K562 (cell line): ENCODE measurements around the gene PLEKHN1. TPM values are rescaled to one million over a fixed set of nuclear protein-coding genes. Genes with fewer than 3 reads are reported as not detected.
A peak's percentile ranks its signal among the peaks of the same experiment; 100 is the strongest.

Experiments used
- AFF1 ChIP-seq, 2 experiments: fragments of 450-650 bp; IDR thresholded peaks; 2 replicates each; pipeline ENCODE4 v1.6.1; 2018; ENCODE audit warnings: mild to moderate bottlenecking in 2 of 2, low read depth in 1 of 2; ENCODE audit not compliant: partially characterized antibody in 2 of 2
- CXXC5 ChIP-seq: fragments of 250-450 bp; sonication (Bioruptor Pico); IDR thresholded peaks from 2 replicates; pipeline ENCODE4 v1.8.0; 2022; ENCODE audit warnings: inconsistent platforms, mild to moderate bottlenecking, moderate library complexity
- E2F6 ChIP-seq, 2 experiments: IDR thresholded peaks; 2 replicates each; pipeline ENCODE4 v1.6.1; 2011; ENCODE audit warnings: borderline replicate concordance in 1 of 2, control low read depth in 1 of 2, low read depth in 1 of 2, low read length in 1 of 2, mild to moderate bottlenecking in 1 of 2, mixed read lengths in 1 of 2, moderate library complexity in 1 of 2; ENCODE audit not compliant: insufficient read depth in 1 of 2, insufficient read length in 1 of 2, poor library complexity in 1 of 2, severe bottlenecking in 1 of 2; ENCODE audit errors: extremely low read depth in 1 of 2
- EGR1 ChIP-seq: fragments of 450-650 bp; conservative IDR thresholded peaks from 2 replicates; pipeline ENCODE4 v1.6.1; 2017; ENCODE audit warnings: mild to moderate bottlenecking
- ETV1 ChIP-seq: fragments of 450-650 bp; conservative IDR thresholded peaks from 2 replicates; pipeline ENCODE4 v1.6.1; 2016; ENCODE audit warnings: missing genetic modification characterization, control low read depth, low read depth, missing compliant biosample characterization
- MAX ChIP-seq: sonication (generic); formaldehyde crosslinking; IDR thresholded peaks from 2 replicates; pipeline ENCODE4 v1.9.0; 2022; ENCODE audit warnings: mild to moderate bottlenecking, missing genetic modification reagents
- MTA3 ChIP-seq: fragments of 450-650 bp; formaldehyde crosslinking; IDR thresholded peaks from 2 replicates; pipeline ENCODE4 v1.6.1; 2017; ENCODE audit warnings: mild to moderate bottlenecking, borderline replicate concordance
- MXD1 ChIP-seq: fragments of 250-450 bp; sonication (Bioruptor Pico); IDR thresholded peaks from 2 replicates; pipeline ENCODE4 v1.8.0; 2021; ENCODE audit warnings: borderline replicate concordance, mild to moderate bottlenecking, moderate library complexity; ENCODE audit not compliant: poor library complexity, severe bottlenecking
- PRDM10 ChIP-seq: fragments of 450-650 bp; IDR thresholded peaks from 2 replicates; pipeline ENCODE4 v1.6.1; 2018; ENCODE audit not compliant: partially characterized antibody
- STAT5B ChIP-seq: fragments of 250-450 bp; sonication (Bioruptor Pico); IDR thresholded peaks from 2 replicates; pipeline ENCODE4 v1.8.0; 2021; ENCODE audit warnings: mild to moderate bottlenecking, inconsistent platforms
- USF2 ChIP-seq: sonication (generic); formaldehyde crosslinking; IDR thresholded peaks from 2 replicates; pipeline ENCODE4 v1.5.0; 2020; ENCODE audit warnings: missing genetic modification reagents
- YBX1 ChIP-seq: fragments of 450-650 bp; IDR thresholded peaks from 2 replicates; pipeline ENCODE4 v1.7.1; 2016; ENCODE audit warnings: mild to moderate bottlenecking
- ZC3H11A ChIP-seq: IDR thresholded peaks from 2 replicates; pipeline ENCODE4 v1.6.1; 2012; ENCODE audit warnings: low read depth, low read length, improper control_type of control experiment
- ZFPM2 ChIP-seq: fragments of 250-450 bp; sonication (Bioruptor Pico); IDR thresholded peaks from 2 replicates; pipeline ENCODE4 v1.5.1; 2022; ENCODE audit warnings: mild to moderate bottlenecking
- ZNF146 ChIP-seq: IDR thresholded peaks from one replicate; pipeline ENCODE4 v1.6.1; 2018; ENCODE audit warnings: missing compliant biosample characterization; ENCODE audit not compliant: unreplicated experiment
- ZNF24 ChIP-seq: fragments of 450-650 bp; IDR thresholded peaks from 2 replicates; pipeline ENCODE4 v1.6.1; 2016
- polyA plus RNA-seq, 8 experiments: library from polyadenylated mRNA; depleted of rRNA in 4 of 8; stranded (reverse) in 5 of 8; unstranded in 3 of 8; fragments of >200 nt; fragmentation: Nextera tagmentation in 2 of 8; fragmentation: Illumina TruSeq in 1 of 8; extraction: Ambion mirVana in 2 of 8; extraction: Trizol in 1 of 8; gene quantifications; 2 replicates each; pipeline versions ENCODE4 v1.2.1 to v1.2.3, GENCODE V29; 2011 to 2014; ENCODE audit warnings: inconsistent platforms in 1 of 8, missing spikeins in 1 of 8
- total RNA-seq, 7 experiments: library from RNA; depleted of rRNA in 6 of 7; stranded (reverse); fragments of >200 nt in 6 of 7; fragmentation: Illumina TruSeq in 2 of 7; extraction: Trizol in 2 of 7; gene quantifications; 2 replicates each; pipeline versions ENCODE4 v1.2.1 to v1.2.3, GENCODE V29; 2011 to 2021; ENCODE audit warnings: low replicate concordance in 1 of 7

PLEKHN1 gene
- total and polyA plus RNA-seq, 9 of the 15 experiments (the other 6 are each of a cell fraction or from before 2014, with no cell fraction given), result 0.07 to 1.5 (median 0.13) TPM; not detected in 2

GRCh38 chr1:938088-938683 lies 28.1 kb upstream of the PLEKHN1 start (continued):
- no peak for TF ChIP-seq ZNF24
- no peak for TF ChIP-seq STAT5B (CRISPR knock-in tag)
- no peak for TF ChIP-seq PRDM10
- TF ChIP-seq AFF1 (IDR thresholded peaks at IDR 0.05; ENCODE audit: low read depth in 1 of 2, partially characterized antibody in 2 of 2), result no peak
- no peak for TF ChIP-seq ETV1 (tag)
- TF ChIP-seq USF2 (CRISPR knock-in tag), result no peak
- peak; percentile 78 for TF ChIP-seq MAX
- TF ChIP-seq ZNF146 (CRISPR knock-in tag), result no peak
- no peak for TF ChIP-seq CXXC5 (CRISPR knock-in tag)
- 0 out of 2 replicates have a peak, but pooled peaks have one; percentile 13 for TF ChIP-seq MTA3
- no peak for TF ChIP-seq ZFPM2
- no peak for TF ChIP-seq YBX1
- no peak for TF ChIP-seq MXD1
- no peak for TF ChIP-seq ZC3H11A
- peak in 1 of 2 experiments; percentile 4 for TF ChIP-seq E2F6 (IDR thresholded peaks at IDR 0.05; ENCODE audit: borderline replicate concordance in 1 of 2, extremely low read depth in 1 of 2, insufficient read depth in 1 of 2, insufficient read length in 1 of 2, low read depth in 1 of 2, low read length in 1 of 2, poor library complexity in 1 of 2, severe bottlenecking in 1 of 2)
- peak; percentile 41 for TF ChIP-seq EGR1
